Spleen (tissue), 11 donors: ENCODE results near the gene RPRD2. TPM values are rescaled to one million over a fixed set of nuclear protein-coding genes. Genes with fewer than 3 reads are reported as not detected.

Experiments
- DNase-seq: peaks from one replicate; pipeline ENCODE4 v3.0.0-alpha.2; 2020
- H3K27ac ChIP-seq, 8 donors: fragments of 200-600 bp; sonication (generic) in 7 of 8; 1 replicate in 4 of 8; 2 replicates in 4 of 8; pipeline versions ENCODE4 v1.5.0 to v1.8.0; 2016 to 2021; ENCODE audit warnings: inconsistent platforms in 4 of 8, mild to moderate bottlenecking in 4 of 8, moderate library complexity in 1 of 8
- H3K27me3 ChIP-seq, 7 donors: fragments of 200-600 bp; sonication (generic) in 6 of 7; replicated peaks in 1 of 7; 1 replicate in 4 of 7; 2 replicates in 3 of 7; pipeline versions ENCODE4 v1.5.0 to v1.8.0; 2016 to 2021; ENCODE audit warnings: inconsistent platforms in 3 of 7, mild to moderate bottlenecking in 1 of 7
- H3K36me3 ChIP-seq, 6 donors: fragments of 200-600 bp; sonication (generic) in 5 of 6; 1 replicate in 4 of 6; 2 replicates in 2 of 6; pipeline versions ENCODE4 v1.5.0 to v1.8.0; 2016 to 2021; ENCODE audit warnings: inconsistent platforms in 2 of 6
- H3K4me1 ChIP-seq, 6 donors: fragments of 200-600 bp; sonication (generic) in 5 of 6; 1 replicate in 3 of 6; 2 replicates in 3 of 6; pipeline versions ENCODE4 v1.5.0 to v1.8.0; 2016 to 2021; ENCODE audit warnings: inconsistent platforms in 3 of 6
- H3K4me3 ChIP-seq, 8 donors: fragments of 200-600 bp; sonication (generic) in 7 of 8; 1 replicate in 4 of 8; 2 replicates in 4 of 8; pipeline versions ENCODE4 v1.5.0 to v1.8.0; 2016 to 2021; ENCODE audit warnings: inconsistent platforms in 4 of 8, mild to moderate bottlenecking in 4 of 8, moderate library complexity in 2 of 8
- H3K9me3 ChIP-seq, 8 donors: fragments of 200-600 bp; sonication (generic) in 7 of 8; 1 replicate in 4 of 8; 2 replicates in 4 of 8; pipeline versions ENCODE4 v1.5.0 to v1.8.0; 2016 to 2021; ENCODE audit warnings: inconsistent platforms in 4 of 8
- POLR2A ChIP-seq, 3 donors: fragments of 450-650 bp; IDR thresholded peaks; one replicate each; pipeline ENCODE4 v1.5.1; 2017; ENCODE audit warnings: antibody characterized with exemption in 3 of 3, mild to moderate bottlenecking in 1 of 3
- POLR2AphosphoS5 ChIP-seq, 3 donors: sonication (generic); formaldehyde crosslinking; IDR thresholded peaks; one replicate each; pipeline ENCODE4 v1.5.1; 2017; ENCODE audit warnings: antibody characterized with exemption in 3 of 3
- WGBS, 5 donors: extraction: QIAGEN DNeasy Blood & Tissue Kit in 3 of 5; methylation state at CpG; one replicate each; pipeline versions ENCODE4 v1.1.5 to v1.1.7; 2013 to 2018; 5-methylcytosine and 5-hydroxymethylcytosine counted together
- intact Hi-C: fragments of 100-400 bp; cut with DNase I; formaldehyde crosslinking; loops from one replicate; pipeline ENCODE4 v1.15.0; 2023; ENCODE audit warnings: low total_unique reads
- polyA plus RNA-seq, 3 donors: library from polyadenylated mRNA; stranded (reverse); fragments of 200-250 nt; gene quantifications; one replicate each; pipeline ENCODE4 v1.2.1, GENCODE V29; 2013
- total RNA-seq, 7 donors: library from RNA; depleted of rRNA in 3 of 7; stranded (reverse); fragments of >200 nt in 3 of 7; fragmentation: NEBNext Ultra II Directional in 4 of 7; extraction: Animal tissue kit (Norgen Biotek cat#: 25700) in 4 of 7; gene quantifications; one replicate each; pipeline versions ENCODE4 v1.1.0 to v1.2.1, GENCODE V29; 2016 to 2021
- TF ChIP-seq, protein P1 (sequence below), 11 experiments: fragments of 200-600 bp in 7 of 11; fragments of 450-650 bp in 4 of 11; sonication (generic) in 4 of 11; IDR thresholded peaks in 8 of 11; conservative IDR thresholded peaks in 3 of 11; 1 replicate in 7 of 11; 2 replicates in 4 of 11; pipeline versions ENCODE4 v1.4.0 to v1.8.0; 2016 to 2021; ENCODE audit warnings: antibody characterized with exemption in 11 of 11, inconsistent platforms in 4 of 11, mild to moderate bottlenecking in 1 of 11
- donor health status: healthy with polysubstance abuse.
- donor health status: DM: no; HTN: no; CAD: no; lungs with moderate emphysema.
- donor health status: DM: no; HTN: no; CAD: no.
- donor health status: Bipolar disorder and iron deficiency.
- donor health status: healthy.
- donor health status: DM: no; HTN: no; CAD: no.
- donor health status: DM: yes; HTN: yes; CAD: no.

The RPRD2 gene
- total and polyA plus RNA-seq, 10 donors: 3.8 to 42.4 (median 29.5) TPM

DNA sequence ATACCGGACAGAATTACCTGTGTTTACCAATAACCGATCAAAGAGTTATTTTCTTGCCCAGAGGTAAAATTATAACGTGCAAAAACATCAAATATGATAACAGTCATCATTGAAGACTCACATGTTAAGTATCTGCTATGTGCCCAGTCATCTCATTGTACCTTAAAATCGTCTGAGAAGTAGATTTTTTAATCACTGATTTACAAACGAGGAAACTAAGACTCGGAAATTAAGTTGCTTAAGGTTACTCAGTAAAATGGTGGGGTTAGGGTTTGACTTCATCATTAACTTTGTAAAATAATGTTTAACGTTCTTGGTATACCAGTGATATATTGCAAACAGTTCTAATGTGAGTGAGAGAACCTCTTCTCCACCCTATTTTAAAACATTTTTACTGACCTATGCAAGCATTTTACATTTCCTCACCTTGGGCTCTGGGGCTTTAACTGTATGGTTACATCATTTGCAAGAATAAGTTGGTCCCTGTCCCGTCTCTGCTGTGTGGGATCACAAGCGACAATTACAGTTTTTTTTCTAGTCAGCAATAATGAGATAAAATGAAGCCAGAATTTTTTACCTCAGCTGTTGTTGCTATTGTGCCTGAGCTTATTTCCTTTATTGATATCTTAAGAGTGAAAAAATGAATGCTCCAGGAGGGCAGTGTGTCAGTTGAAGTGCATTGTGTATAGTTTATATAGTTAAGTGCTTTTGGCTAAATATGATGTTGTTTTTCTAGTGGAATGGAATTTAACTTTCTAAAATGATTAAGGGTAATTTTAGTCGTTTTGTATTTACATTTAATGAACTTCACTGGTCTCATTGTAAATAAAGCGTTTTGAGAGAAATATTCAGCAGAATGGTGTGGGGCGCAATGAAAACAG, 2.7 kb downstream of the RPRD2 start:
- intact Hi-C loops: loop anchor here (10.0 kb wide), 1 partner anchor 108 kb away; no protein-coding TSS in a partner anchor
- peak overlapping the region in 7 of 8 donors; percentile 96 to 99 (median 98) for H3K27ac ChIP-seq
- H3K4me3 ChIP-seq: peak overlapping the region; percentile 46 to 97 (median 72)
- H3K4me1 ChIP-seq: peaks cover 17 to 75% (median 41%) of the 10 kb centered on the region in 6 donors
- no peaks in the 10 kb centered on the region for H3K27me3 ChIP-seq
- TF ChIP-seq POLR2AphosphoS5 (IDR thresholded peaks at IDR 0.05): no peak
- TF ChIP-seq POLR2A (IDR thresholded peaks at IDR 0.05): no peak
- TF ChIP-seq, protein P1, sequence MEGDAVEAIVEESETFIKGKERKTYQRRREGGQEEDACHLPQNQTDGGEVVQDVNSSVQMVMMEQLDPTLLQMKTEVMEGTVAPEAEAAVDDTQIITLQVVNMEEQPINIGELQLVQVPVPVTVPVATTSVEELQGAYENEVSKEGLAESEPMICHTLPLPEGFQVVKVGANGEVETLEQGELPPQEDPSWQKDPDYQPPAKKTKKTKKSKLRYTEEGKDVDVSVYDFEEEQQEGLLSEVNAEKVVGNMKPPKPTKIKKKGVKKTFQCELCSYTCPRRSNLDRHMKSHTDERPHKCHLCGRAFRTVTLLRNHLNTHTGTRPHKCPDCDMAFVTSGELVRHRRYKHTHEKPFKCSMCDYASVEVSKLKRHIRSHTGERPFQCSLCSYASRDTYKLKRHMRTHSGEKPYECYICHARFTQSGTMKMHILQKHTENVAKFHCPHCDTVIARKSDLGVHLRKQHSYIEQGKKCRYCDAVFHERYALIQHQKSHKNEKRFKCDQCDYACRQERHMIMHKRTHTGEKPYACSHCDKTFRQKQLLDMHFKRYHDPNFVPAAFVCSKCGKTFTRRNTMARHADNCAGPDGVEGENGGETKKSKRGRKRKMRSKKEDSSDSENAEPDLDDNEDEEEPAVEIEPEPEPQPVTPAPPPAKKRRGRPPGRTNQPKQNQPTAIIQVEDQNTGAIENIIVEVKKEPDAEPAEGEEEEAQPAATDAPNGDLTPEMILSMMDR (IDR thresholded peaks at IDR 0.05 in 8 of 11, conservative IDR thresholded peaks at IDR 0.05 in 3 of 11): no peak
- no peak for DNase-seq
- 16 to 21% (median 20%) methylated on average over 12 of the region's 12 CpGs for WGBS, 5 donors
- H3K9me3 ChIP-seq: no peaks in the 10 kb centered on the region
- H3K36me3 ChIP-seq: peaks cover 0 to 10% (median 0%) of the 10 kb centered on the region in 6 donors

- Histone ChIP-seq H3K36me3 (peaks cover 0 to 10% (median 0%) of the 10 kb centered on the region in 6 donors), H3K27ac (no peak overlapping the region), H3K9me3 (no peaks in the 10 kb centered on the region), H3K27me3 (no peaks in the 10 kb centered on the region), H3K4me3 (no peak overlapping the region), H3K4me1 (peaks cover 20 to 95% (median 70%) of the 10 kb centered on the region in 6 donors)
- intact Hi-C loops: no loop called here
- no peak for DNase-seq
- no peak for TF ChIP-seq POLR2AphosphoS5 (IDR thresholded peaks at IDR 0.05)
- 83 to 93% (median 90%) methylated on average over 8 of the region's 8 CpGs for WGBS, 5 donors
Observed at GRCh38 chr1:150371110-150371509, 7.2 kb downstream of the RPRD2 start.

GRCh38 chr1:150372580-150372979, 8.6 kb downstream of the RPRD2 start:
- no peak overlapping the region for H3K4me3 ChIP-seq
- TF ChIP-seq POLR2A (IDR thresholded peaks at IDR 0.05) (no peak), POLR2AphosphoS5 (IDR thresholded peaks at IDR 0.05) (no peak)
- TF ChIP-seq, protein P1 (IDR thresholded peaks at IDR 0.05 in 8 of 11, conservative IDR thresholded peaks at IDR 0.05 in 3 of 11): no peak
- peaks cover 0 to 10% (median 0%) of the 10 kb centered on the region in 6 donors for H3K36me3 ChIP-seq
- H3K4me1 ChIP-seq: peaks cover 15 to 95% (median 57%) of the 10 kb centered on the region in 6 donors
- DNase-seq: no peak
- intact Hi-C loops: no loop called here
- H3K27ac ChIP-seq: no peak overlapping the region
- 94 to 100% (median 97%) methylated on average over 1 of the region's 1 CpG for WGBS, 5 donors
- no peaks in the 10 kb centered on the region for H3K9me3 ChIP-seq
- H3K27me3 ChIP-seq: no peaks in the 10 kb centered on the region

DNA sequence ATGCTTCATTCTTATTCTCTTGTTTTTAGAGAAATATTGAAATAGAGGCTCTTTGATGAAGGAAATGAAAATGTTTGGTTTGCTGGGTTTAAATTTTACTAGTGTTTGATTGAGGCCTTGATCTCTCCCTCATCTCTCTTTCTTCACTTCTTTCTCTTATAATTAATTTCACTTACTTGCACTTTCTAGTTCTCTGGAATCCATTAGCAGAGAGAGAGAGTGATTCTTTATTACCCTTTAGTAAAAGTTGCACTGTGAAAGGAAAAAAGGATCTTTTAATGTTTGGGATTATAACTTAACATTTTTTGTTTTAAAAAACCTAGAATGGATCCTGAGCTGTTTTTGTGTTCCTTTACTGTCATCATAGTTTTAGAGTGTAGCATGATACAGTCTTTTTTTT, 12.2 kb downstream of the RPRD2 start:
- Histone ChIP-seq H3K36me3 (peaks cover 0 to 9% (median 0%) of the 10 kb centered on the region in 6 donors), H3K9me3 (no peaks in the 10 kb centered on the region), H3K27ac (peak overlapping the region in 2 of 8 donors; percentile 29 to 30), H3K4me1 (peaks cover 4 to 75% (median 50%) of the 10 kb centered on the region in 6 donors), H3K27me3 (no peaks in the 10 kb centered on the region), H3K4me3 (no peak overlapping the region)
- TF ChIP-seq, protein P1 (IDR thresholded peaks at IDR 0.05 in 8 of 11, conservative IDR thresholded peaks at IDR 0.05 in 3 of 11): no peak
- TF ChIP-seq POLR2AphosphoS5 (IDR thresholded peaks at IDR 0.05) (no peak), POLR2A (IDR thresholded peaks at IDR 0.05) (no peak)
- intact Hi-C loops: no loop called here
- DNase-seq: no peak
